Ishikawa (cell line): ENCODE measurements around the gene GALNT5.

Experiments
- CEBPB ChIP-seq: IDR thresholded peaks from 2 replicates; pipeline ENCODE4 v1.6.1; 2012
- CREB1 ChIP-seq: IDR thresholded peaks from 2 replicates; pipeline ENCODE4 v1.6.1; 2012; ENCODE audit warnings: low read depth
- EGR1 ChIP-seq: IDR thresholded peaks from 2 replicates; pipeline ENCODE4 v1.6.1; 2012
- EP300 ChIP-seq: IDR thresholded peaks from 2 replicates; pipeline ENCODE4 v1.6.1; 2012; ENCODE audit warnings: borderline replicate concordance
- FOXM1 ChIP-seq: IDR thresholded peaks from 2 replicates; pipeline ENCODE4 v1.6.1; 2012; ENCODE audit warnings: low read depth, borderline replicate concordance
- NFIC ChIP-seq: IDR thresholded peaks from 2 replicates; pipeline ENCODE4 v1.6.1; 2012
- RAD21 ChIP-seq: IDR thresholded peaks from 2 replicates; pipeline ENCODE4 v1.6.1; 2012; ENCODE audit warnings: low read depth
- TAF1 ChIP-seq: IDR thresholded peaks from 2 replicates; pipeline ENCODE4 v1.6.1; 2012; ENCODE audit warnings: low read depth, mild to moderate bottlenecking
- TCF12 ChIP-seq: IDR thresholded peaks from 2 replicates; pipeline ENCODE4 v1.6.1; 2012; ENCODE audit warnings: low read depth
- TEAD4 ChIP-seq: IDR thresholded peaks from 2 replicates; pipeline ENCODE4 v1.6.1; 2012
- YY1 ChIP-seq: IDR thresholded peaks from 2 replicates; pipeline ENCODE4 v1.6.1; 2012; ENCODE audit warnings: low read depth
- ZBTB7A ChIP-seq: IDR thresholded peaks from 2 replicates; pipeline ENCODE4 v1.6.1; 2012; ENCODE audit warnings: low read depth
- TF ChIP-seq, protein P1 (sequence below): IDR thresholded peaks from 2 replicates; pipeline ENCODE4 v1.6.1; 2012
- TF ChIP-seq, protein P2 (sequence below): IDR thresholded peaks from 2 replicates; pipeline ENCODE4 v1.6.1; 2012; ENCODE audit warnings: low read depth, mild to moderate bottlenecking
- TF ChIP-seq, protein P3 (sequence below): IDR thresholded peaks from 2 replicates; pipeline ENCODE4 v1.6.1; 2012

Gene GALNT5

DNA sequence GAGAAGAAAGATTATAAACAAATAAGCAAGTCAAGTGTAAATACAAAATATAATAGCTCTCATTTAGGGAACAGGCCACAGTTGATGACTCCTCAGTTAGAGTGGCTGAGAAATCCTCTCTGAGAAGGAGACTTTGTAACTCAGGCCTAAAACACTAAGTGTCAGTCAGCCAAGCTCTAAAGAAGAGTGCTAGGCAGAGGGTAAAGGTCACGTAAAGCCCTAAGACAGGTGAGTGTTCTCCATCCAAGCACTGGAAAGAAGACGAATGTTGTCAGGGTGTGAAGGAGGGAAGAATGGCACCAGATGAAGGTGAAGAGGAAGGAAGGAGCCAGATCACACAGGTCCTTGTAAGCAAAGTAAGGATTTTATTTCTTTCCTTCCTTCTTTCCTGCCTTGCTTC is 43.8 kb downstream of the GALNT5 start:
- TF ChIP-seq RAD21: no peak
- TF ChIP-seq NFIC: no peak
- no peak for TF ChIP-seq TEAD4
- no peak for TF ChIP-seq CREB1
- TF ChIP-seq TAF1: no peak
- no peak for TF ChIP-seq EP300
- no peak for TF ChIP-seq YY1
- no peak for TF ChIP-seq FOXM1
- TF ChIP-seq, protein P1, sequence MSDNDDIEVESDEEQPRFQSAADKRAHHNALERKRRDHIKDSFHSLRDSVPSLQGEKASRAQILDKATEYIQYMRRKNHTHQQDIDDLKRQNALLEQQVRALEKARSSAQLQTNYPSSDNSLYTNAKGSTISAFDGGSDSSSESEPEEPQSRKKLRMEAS: no peak
- TF ChIP-seq EGR1: no peak
- TF ChIP-seq, protein P2, sequence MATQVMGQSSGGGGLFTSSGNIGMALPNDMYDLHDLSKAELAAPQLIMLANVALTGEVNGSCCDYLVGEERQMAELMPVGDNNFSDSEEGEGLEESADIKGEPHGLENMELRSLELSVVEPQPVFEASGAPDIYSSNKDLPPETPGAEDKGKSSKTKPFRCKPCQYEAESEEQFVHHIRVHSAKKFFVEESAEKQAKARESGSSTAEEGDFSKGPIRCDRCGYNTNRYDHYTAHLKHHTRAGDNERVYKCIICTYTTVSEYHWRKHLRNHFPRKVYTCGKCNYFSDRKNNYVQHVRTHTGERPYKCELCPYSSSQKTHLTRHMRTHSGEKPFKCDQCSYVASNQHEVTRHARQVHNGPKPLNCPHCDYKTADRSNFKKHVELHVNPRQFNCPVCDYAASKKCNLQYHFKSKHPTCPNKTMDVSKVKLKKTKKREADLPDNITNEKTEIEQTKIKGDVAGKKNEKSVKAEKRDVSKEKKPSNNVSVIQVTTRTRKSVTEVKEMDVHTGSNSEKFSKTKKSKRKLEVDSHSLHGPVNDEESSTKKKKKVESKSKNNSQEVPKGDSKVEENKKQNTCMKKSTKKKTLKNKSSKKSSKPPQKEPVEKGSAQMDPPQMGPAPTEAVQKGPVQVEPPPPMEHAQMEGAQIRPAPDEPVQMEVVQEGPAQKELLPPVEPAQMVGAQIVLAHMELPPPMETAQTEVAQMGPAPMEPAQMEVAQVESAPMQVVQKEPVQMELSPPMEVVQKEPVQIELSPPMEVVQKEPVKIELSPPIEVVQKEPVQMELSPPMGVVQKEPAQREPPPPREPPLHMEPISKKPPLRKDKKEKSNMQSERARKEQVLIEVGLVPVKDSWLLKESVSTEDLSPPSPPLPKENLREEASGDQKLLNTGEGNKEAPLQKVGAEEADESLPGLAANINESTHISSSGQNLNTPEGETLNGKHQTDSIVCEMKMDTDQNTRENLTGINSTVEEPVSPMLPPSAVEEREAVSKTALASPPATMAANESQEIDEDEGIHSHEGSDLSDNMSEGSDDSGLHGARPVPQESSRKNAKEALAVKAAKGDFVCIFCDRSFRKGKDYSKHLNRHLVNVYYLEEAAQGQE: no peak
- TF ChIP-seq, protein P3, sequence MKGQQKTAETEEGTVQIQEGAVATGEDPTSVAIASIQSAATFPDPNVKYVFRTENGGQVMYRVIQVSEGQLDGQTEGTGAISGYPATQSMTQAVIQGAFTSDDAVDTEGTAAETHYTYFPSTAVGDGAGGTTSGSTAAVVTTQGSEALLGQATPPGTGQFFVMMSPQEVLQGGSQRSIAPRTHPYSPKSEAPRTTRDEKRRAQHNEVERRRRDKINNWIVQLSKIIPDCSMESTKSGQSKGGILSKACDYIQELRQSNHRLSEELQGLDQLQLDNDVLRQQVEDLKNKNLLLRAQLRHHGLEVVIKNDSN: no peak
- TF ChIP-seq CEBPB: no peak
- no peak for TF ChIP-seq TCF12
- no peak for TF ChIP-seq ZBTB7A

DNA sequence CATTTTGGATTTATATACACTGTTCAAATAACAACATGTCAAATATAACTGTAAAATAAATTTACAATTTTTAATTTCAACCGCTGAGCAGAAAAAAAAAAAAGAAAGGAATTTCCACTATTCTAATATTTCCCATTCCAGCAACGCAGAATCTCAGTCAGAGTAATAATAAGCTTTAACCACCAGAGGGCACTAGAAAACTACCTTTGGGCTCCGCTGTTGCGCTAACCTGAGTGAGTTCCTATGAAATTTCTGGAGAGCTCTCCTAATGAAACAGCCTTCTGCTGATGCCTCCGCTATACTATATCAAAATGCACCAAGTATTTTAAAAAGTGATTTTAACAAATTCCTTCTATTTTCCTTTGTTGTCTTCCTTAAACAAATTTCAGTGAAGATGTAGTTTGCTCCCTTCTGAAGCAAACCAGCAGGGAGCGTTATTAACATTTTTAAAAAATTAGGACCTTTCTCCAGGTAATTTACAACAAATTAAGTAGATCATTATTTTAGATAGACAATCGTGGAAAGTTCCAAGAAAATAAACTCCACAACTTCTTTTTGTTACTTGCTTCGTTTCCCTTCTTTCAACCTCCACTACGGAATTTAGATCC is 45.1 kb downstream of the GALNT5 start:
- TF ChIP-seq RAD21: peak; percentile 75
- no peak for TF ChIP-seq YY1
- no peak for TF ChIP-seq FOXM1

DNA sequence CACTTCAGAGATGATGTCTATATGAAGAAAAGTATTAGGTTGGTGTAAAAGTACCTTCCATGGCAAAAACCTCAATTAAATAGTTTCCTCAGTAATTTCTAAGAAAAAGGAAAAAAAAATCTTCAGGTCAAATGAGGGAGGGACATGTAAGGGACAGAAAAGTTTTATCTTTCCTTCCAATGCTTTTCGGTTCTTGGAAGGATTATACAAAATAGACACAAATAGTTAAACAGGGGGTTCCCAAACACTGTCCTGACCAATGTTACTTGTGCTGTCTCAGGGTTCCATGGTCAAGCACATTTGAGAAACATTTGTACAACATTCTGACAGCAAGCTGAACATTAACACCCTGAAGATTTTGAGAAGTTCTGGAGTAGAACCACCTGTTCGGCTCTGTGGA is 46.1 kb downstream of the GALNT5 start:
- TF ChIP-seq, protein P1: no peak
- TF ChIP-seq CREB1: no peak
- TF ChIP-seq CEBPB: no peak
- no peak for TF ChIP-seq RAD21
- TF ChIP-seq, protein P3: no peak
- no peak for TF ChIP-seq EP300
- TF ChIP-seq TCF12: no peak
- no peak for TF ChIP-seq NFIC
- TF ChIP-seq YY1: no peak
- no peak for TF ChIP-seq ZBTB7A
- no peak for TF ChIP-seq EGR1
- no peak for TF ChIP-seq TEAD4
- TF ChIP-seq, protein P2: no peak
- no peak for TF ChIP-seq TAF1
- TF ChIP-seq FOXM1: no peak

DNA sequence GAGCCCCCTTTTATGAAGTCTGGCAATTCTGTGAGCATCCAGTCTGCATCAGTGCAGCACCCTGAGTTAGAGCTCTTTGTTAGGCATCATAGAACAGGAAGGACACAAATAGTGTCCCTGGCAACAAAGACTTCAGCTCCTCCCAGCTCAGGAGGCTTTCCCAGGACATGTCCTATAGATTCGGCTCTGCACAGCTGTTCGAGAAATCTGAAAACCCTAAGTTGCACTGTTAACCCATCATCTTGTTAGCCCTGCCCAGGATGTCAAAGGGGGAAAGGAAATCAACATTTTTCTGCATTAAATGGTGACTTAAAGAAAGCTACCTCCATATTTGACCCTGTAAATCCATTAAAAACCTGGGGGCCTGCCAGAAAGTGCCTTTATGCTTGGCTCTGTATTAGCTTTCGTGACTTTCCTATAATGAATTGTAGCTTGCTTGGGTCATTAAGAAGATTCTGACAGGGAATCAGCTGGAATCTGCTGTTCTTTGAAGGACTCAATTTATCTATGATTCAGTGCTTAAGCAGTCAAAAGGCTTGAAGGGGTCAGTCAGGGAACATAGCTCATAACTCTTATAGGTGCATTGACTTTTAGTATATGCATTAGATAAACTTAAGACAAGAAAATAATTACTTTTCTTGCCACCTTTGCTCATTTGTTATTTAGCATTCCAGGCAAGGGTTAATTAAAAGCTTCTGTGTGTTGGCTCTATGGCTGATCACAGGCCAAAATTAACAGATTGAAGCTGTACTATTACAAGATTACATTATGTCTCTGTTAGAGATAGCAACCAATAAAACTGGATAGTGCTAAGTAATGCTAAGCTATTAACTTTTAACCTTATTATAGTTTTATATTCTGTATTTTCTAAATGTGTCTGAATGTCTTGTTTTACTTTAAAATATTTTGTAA is 47.6 kb downstream of the GALNT5 start:
- TF ChIP-seq ZBTB7A (no peak), CEBPB (no peak), TCF12 (no peak)
- TF ChIP-seq, protein P2: no peak

DNA sequence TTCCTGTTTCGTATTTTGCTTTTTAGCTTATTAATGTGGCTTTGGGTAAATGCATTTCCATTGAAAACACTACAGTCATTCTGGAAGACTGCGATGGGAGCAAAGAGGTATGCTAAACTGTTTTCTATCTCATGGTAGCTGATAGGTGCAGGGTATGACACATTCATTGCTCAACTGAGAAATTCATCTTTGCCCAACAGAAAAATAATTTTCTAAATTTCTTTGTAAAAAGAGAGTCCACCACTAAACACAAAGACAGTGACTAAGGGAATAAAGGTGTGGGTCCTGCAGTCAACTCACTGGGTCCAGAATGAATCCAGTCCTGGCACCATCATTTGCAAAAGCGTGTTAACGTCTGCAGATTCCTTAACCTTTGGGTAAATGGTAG is 48.2 kb downstream of the GALNT5 start:
- TF ChIP-seq TAF1 (no peak), CREB1 (no peak), CEBPB (no peak), ZBTB7A (no peak), EP300 (no peak), RAD21 (no peak), EGR1 (no peak), NFIC (no peak), TEAD4 (no peak), YY1 (no peak), TCF12 (no peak), FOXM1 (no peak)
- TF ChIP-seq, protein P1: no peak
- TF ChIP-seq, protein P2: no peak
- TF ChIP-seq, protein P3: no peak
